SK-N-DZ (cell line): ENCODE results near the gene ARHGAP40.

Source experiments
- DNase-seq: peaks from one replicate; pipeline ENCODE4 v3.0.0-alpha.2; 2015; ENCODE audit warnings: low spot score

ARHGAP40 gene

DNA sequence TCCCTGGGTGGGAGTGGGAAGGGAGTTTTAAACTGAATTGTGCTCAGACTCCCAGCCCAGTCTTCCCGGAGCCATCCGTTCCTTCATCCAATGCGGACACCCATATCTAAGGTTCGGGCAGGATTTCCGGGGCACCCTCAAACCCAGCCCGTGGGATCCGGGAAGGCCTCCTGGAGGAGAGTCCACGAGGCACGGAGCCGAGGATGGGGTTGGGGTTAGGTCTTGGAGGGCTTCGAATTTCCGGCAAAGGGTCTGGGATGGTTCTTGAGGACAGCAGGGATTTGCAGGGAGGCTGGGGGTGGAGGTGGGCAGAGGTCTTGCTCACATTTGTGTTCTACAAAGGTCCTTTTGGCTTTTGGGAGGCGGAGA is 73.1 kb downstream of the ARHGAP40 start:
- no peak for DNase-seq

- no peak for DNase-seq
Observed at GRCh38 chr20:38676576-38676975, 75.0 kb downstream of the ARHGAP40 start.

DNA sequence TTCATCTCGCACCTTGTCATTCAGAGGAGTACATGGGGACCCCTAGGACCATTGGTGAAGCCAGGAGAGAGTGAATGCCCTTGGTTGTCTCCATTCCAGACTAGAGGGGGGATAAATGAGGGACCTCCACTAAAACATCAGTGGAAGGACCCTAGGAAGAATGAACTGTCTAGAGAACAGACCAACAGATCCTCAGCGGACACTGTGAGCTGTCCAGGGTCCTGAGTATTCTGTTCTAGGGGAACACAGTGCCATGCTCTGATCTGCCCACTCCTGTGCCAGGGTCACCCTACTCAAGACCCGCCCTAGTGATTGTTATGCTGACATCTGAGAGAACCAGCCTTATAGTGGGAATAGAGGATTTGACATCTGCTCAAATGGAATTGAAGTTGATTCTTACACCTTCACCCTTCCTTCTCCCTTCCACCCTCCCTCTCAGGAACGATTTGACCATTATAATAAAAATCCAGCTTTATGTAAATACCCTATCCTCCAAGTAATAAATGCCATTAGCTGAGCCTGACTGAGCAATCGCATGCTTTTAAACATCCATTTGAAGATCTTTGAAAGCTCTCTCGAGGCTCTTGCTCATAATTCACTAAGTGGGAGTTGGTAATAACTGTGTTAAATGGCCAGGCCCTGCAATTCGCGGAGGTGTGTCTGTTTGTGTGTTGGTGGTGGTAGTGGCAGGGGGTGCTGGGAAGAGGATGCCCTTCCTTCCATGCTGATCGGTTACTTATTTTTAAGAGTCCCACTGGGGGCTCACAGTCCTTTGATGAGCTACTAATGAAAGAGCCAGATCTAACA is 79.1 kb downstream of the ARHGAP40 start:
- no peak for DNase-seq

GRCh38 chr20:38685271-38685670 is 83.7 kb downstream of the ARHGAP40 start:
- no peak for DNase-seq

DNA sequence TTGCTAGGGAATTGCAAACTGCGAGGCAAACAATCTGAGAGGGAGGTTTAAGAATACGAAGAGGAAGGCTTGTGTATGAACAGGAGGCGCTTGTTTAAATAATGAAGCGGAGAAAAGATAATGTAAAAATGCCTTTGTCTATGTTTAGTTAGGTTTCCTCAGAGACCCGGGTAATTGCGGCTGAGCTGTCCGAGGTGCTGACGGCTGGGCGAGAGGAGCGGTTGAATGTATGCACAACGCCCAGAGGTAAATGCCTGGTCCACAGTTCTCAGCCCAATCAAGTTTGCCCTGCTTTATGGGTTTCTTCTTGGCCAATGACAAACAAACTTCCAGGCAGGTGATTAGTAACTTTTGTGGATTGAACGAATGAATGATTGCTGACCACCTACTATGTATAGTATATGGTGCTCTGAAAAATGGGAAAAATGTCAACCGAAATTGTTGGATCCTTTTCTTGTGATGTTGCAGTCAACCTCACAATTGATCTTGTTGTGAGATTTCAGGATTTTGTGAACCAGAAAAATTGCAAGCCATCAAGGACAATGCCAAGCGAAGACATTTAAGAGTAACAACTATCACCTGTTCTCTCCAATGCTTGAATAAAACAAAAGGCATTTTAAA is 84.4 kb downstream of the ARHGAP40 start:
- no peak for DNase-seq

DNA sequence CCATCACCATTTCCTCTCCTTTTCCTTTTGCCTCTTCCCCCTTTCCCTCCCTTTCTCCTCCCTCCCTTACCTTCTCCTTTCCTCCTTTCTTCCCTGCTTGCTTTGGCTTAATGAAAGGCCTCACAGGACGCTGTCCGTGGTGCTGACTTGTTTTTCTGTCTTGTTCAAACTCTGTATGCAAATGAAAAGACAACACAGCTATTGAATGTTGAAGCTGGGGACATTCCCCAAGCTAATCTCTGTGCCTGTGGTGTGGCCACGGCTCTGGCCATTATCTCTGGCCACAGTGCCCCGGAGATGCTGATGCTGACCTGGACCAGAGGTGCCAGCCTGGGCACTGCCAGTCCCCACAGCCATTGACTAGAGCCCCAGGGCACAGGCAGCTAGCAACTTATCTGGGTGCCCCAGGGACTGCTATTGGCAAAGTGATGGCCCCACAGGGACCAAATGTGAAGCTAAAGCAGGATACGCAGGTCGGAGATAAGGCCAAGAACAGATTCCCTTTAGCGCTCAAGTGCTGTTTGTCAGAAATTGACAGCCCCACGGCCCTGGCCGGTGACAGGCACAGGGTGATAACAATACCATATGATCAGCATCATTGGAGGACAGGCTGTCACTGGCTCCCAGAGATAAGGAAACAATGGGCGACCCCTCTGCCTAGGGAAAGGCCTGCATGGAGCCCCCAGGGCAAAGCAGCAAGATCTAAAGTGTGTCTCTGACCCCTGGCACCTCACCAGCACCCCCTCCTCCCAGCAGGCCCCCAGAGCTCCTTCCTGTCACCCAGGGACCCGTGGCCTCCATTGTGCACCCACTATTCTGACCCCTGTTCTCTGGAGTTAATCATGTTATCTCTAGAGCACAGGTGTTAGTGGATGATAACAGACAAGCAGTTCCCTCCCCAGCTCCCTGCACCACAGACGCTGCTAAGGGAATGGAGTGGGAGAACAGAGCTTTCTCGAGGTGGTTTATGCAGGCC is 91.1 kb downstream of the ARHGAP40 start:
- peak; percentile 94 for DNase-seq

- no peak for DNase-seq
Observed at GRCh38 chr20:38697306-38697705, 95.7 kb downstream of the ARHGAP40 start.

DNA sequence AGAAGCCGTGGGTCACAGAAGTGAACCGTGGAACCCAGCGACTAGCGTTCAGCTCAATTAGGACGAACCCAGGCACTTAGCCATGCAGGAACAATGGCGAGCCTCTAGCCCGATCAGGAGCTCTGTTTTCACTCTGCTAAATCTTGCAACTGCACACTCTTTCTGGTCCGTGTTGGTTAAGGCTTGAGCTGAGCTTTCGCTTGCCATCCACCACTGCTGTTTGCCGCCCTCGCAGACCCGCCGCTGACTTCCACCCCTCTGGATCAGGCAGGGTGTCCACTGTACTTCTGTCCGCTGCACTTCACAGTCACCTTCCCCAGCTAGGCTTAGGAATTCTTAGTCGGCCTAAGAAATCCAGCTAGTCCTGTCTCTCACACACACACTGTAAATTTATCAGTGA is 96.9 kb downstream of the ARHGAP40 start:
- no peak for DNase-seq

DNA sequence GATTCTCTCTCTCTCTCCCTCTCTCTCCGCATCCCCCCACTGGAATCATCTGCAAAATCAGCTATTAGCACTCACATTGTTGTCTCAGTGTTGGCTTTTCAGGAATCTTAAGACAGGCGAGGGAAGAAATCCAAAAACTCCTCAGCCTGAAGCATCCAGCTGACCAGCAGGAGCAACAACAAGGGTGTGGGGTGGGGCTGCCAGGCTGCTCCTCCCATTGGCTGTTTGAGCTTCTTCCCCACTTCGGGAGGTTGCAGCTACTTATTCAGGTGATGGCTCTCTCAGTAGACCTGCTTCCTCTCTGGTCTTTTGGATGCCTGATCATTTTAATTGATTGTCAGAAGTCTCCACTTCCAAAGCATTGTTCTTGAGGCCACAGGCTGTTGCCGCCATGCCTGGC is 98.5 kb downstream of the ARHGAP40 start:
- DNase-seq = no peak
